IPS-15b (cell line): ENCODE data around the gene RPS4Y2.

ENCODE experiments used
- H3K27me3 ChIP-seq: one replicate; pipeline ENCODE4 v1.6.1; 2013; ENCODE audit warnings: low read length; ENCODE audit not compliant: control insufficient read depth, insufficient read depth
- H3K36me3 ChIP-seq: one replicate; pipeline ENCODE4 v1.6.1; 2013; ENCODE audit warnings: low read length; ENCODE audit not compliant: control insufficient read depth, insufficient read depth
- H3K4me1 ChIP-seq: one replicate; pipeline ENCODE4 v1.6.1; 2013; ENCODE audit warnings: mild to moderate bottlenecking, low read length; ENCODE audit not compliant: control insufficient read depth, insufficient read depth
- H3K4me3 ChIP-seq: one replicate; pipeline ENCODE4 v1.5.1; 2013; ENCODE audit warnings: low read depth, low read length
- H3K9ac ChIP-seq: one replicate; pipeline ENCODE4 v1.6.1; 2013; ENCODE audit warnings: low read depth, mild to moderate bottlenecking, low read length
- H3K9me3 ChIP-seq: one replicate; pipeline ENCODE4 v1.6.1; 2013; ENCODE audit warnings: mild to moderate bottlenecking, low read length; ENCODE audit not compliant: control insufficient read depth, insufficient read depth

Gene RPS4Y2

DNA sequence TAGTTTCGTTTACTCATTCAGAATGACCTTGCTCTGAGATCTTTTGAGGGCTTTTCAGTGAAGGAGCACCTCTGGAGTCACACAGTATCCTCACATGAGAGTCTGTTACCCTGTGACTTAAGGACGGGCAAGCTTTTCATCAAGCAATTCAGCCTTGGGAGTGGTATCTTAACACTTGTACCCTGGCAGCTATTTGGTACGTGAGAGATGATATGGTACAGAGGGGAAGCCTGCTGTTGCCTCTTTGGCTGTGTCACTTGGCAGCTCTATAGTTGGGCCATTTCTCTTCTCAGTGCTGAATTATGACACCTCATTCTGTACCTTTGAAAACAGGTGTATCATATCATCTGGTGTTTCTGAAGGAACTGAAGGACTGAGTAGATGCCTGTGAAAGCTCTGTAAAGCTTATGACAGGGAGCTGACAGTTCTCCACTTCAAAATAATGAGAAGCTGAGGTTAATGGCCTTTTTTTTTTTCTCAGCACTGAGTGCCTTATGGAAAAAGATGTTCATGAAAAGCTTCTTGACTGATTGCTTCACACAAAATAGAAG, 24.3 kb downstream of the RPS4Y2 start:
- Histone ChIP-seq H3K9ac (no peak overlapping the region), H3K27me3 (no peaks in the 10 kb centered on the region), H3K4me1 (no peaks in the 10 kb centered on the region), H3K4me3 (no peak overlapping the region), H3K36me3 (no peaks in the 10 kb centered on the region), H3K9me3 (no peaks in the 10 kb centered on the region)

GRCh38 chrY:20780776-20781175, 24.9 kb downstream of the RPS4Y2 start:
- Histone ChIP-seq H3K27me3 (no peaks in the 10 kb centered on the region), H3K9ac (no peak overlapping the region), H3K9me3 (no peaks in the 10 kb centered on the region), H3K36me3 (no peaks in the 10 kb centered on the region), H3K4me3 (no peak overlapping the region), H3K4me1 (no peaks in the 10 kb centered on the region)

DNA sequence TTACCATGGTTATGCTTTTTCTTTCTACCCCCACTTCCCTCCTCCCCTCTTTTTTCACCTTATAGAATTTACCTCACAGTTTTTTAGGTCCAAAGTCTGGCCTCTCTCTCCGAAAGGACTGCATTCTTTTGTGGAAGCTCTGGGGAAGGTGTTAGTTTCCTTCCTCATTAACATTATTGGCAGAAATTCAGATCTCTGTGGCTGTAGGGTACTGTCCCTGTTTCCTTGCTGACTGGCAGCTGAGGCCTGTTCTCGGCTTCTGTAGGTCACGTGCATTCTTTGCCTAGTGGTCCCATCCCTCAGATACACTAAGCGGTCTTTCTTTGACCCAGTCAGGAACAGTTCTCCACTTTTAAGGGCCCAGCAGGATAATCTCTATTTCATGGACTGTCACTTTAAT, 25.5 kb downstream of the RPS4Y2 start:
- Histone ChIP-seq H3K9ac (no peak overlapping the region), H3K4me1 (no peaks in the 10 kb centered on the region), H3K36me3 (no peaks in the 10 kb centered on the region), H3K27me3 (no peaks in the 10 kb centered on the region), H3K4me3 (no peak overlapping the region), H3K9me3 (no peaks in the 10 kb centered on the region)

DNA sequence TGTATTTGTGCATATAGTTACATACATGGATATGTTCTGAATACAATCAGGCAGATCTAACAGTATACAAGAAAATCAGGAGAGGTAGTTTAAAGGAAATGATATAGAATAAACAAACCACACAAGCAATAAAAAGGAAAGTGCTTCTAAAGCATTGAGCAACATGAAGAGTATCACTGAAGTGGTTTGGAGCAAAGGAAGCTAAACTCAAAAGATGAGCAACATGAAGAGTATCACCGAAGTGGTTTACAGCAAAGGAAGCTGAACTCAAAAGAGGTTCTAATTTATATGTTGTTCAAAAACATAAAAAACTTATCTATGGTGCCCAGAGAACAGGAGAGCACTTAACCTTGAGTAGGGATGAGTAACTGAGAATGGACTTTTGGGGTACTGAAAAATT, 29.1 kb downstream of the RPS4Y2 start:
- H3K36me3 ChIP-seq = no peaks in the 10 kb centered on the region
- H3K4me1 ChIP-seq = no peaks in the 10 kb centered on the region
- no peak overlapping the region for H3K9ac ChIP-seq
- no peaks in the 10 kb centered on the region for H3K27me3 ChIP-seq
- H3K9me3 ChIP-seq = no peaks in the 10 kb centered on the region
- H3K4me3 ChIP-seq = no peak overlapping the region

DNA sequence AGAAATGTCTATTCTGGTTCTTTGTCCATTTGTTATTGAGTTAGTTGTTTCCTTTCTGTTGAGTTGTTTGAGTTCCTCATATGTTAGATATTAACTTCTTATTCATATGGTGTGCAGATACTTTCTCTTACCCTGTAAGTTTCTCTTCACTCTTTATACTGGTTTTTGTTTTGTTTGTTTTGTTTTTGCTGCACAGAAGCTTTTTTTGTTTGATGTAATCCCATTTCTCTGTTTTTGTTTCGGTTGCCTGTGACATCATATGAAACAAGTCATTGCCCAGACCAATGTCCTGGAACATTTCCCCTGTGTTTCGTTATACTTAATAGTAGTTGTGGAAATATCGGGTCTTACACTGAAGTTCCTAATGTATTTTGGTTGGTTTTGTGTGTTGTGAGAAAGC, 31.2 kb downstream of the RPS4Y2 start:
- no peaks in the 10 kb centered on the region for H3K9me3 ChIP-seq
- H3K27me3 ChIP-seq = no peaks in the 10 kb centered on the region
- no peak overlapping the region for H3K9ac ChIP-seq
- H3K4me1 ChIP-seq = no peaks in the 10 kb centered on the region
- H3K36me3 ChIP-seq = no peaks in the 10 kb centered on the region
- no peak overlapping the region for H3K4me3 ChIP-seq

GRCh38 chrY:20798351-20799049, 42.6 kb downstream of the RPS4Y2 start:
- no peak overlapping the region for H3K4me3 ChIP-seq
- H3K27me3 ChIP-seq = no peaks in the 10 kb centered on the region
- no peak overlapping the region for H3K9ac ChIP-seq
- no peaks in the 10 kb centered on the region for H3K4me1 ChIP-seq
- H3K9me3 ChIP-seq = no peaks in the 10 kb centered on the region
- no peaks in the 10 kb centered on the region for H3K36me3 ChIP-seq

DNA sequence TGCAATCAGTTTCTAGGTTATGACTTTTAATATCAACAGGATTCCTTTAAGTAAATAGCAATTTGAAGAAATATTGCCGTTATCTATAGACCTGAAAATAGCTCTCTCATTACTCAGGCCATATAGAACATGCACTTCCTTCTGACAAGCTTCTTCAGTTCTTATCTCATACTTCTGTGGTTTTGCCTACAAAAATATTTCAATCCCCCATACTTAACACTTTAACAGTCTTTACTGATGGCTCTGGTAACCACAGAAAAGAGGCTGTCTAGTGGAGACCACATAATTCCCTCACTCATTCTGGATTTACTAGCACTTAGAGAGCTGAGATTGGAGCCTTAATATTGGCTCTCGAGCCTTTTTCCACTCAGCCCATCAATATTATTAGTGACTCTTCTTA, 46.8 kb downstream of the RPS4Y2 start:
- Histone ChIP-seq H3K9ac (no peak overlapping the region), H3K36me3 (no peaks in the 10 kb centered on the region), H3K27me3 (no peaks in the 10 kb centered on the region), H3K4me3 (no peak overlapping the region), H3K9me3 (no peaks in the 10 kb centered on the region), H3K4me1 (no peaks in the 10 kb centered on the region)

- H3K27me3 ChIP-seq = no peaks in the 10 kb centered on the region
- no peaks in the 10 kb centered on the region for H3K9me3 ChIP-seq
- H3K4me1 ChIP-seq = no peaks in the 10 kb centered on the region
- no peak overlapping the region for H3K4me3 ChIP-seq
- no peak overlapping the region for H3K9ac ChIP-seq
- no peaks in the 10 kb centered on the region for H3K36me3 ChIP-seq
These were observed 50.3 kb downstream of the RPS4Y2 start for GRCh38 chrY:20806243-20806642.

DNA sequence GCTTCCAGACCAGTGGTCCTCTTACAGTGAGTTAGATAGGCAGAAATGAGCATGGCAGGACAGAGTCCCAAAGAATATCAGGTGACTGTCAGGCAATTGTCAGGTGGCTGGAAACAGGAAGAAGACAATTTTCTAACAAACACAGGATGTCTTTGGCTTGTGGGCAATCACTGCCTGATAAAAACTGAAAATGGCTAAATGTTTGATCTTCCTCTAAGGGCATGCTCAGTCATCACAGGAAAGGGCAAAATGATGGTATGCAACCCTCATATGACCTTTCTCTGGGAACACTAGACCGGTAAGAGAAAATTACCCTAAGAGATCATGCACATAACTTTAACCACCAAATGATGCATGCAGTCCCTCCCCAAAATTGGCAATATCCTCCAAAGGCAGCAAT, 57.6 kb downstream of the RPS4Y2 start:
- no peaks in the 10 kb centered on the region for H3K27me3 ChIP-seq

GRCh38 chrY:20814794-20815193, 58.9 kb downstream of the RPS4Y2 start:
- H3K9me3 ChIP-seq = no peaks in the 10 kb centered on the region
- H3K36me3 ChIP-seq = no peaks in the 10 kb centered on the region
- H3K9ac ChIP-seq = no peak overlapping the region

More for the DNA sequence above, 57.6 kb downstream of the RPS4Y2 start:
- Histone ChIP-seq H3K9me3 (no peaks in the 10 kb centered on the region), H3K36me3 (no peaks in the 10 kb centered on the region), H3K4me3 (no peak overlapping the region), H3K9ac (no peak overlapping the region), H3K4me1 (no peaks in the 10 kb centered on the region)

GRCh38 chrY:20817067-20817466, 61.2 kb downstream of the RPS4Y2 start:
- no peaks in the 10 kb centered on the region for H3K4me1 ChIP-seq

More at GRCh38 chrY:20814794-20815193, 58.9 kb downstream of the RPS4Y2 start:
- Histone ChIP-seq H3K4me1 (no peaks in the 10 kb centered on the region), H3K27me3 (no peaks in the 10 kb centered on the region), H3K4me3 (no peak overlapping the region)

More at GRCh38 chrY:20817067-20817466, 61.2 kb downstream of the RPS4Y2 start:
- Histone ChIP-seq H3K9me3 (no peaks in the 10 kb centered on the region), H3K27me3 (no peaks in the 10 kb centered on the region), H3K9ac (no peak overlapping the region), H3K36me3 (no peaks in the 10 kb centered on the region), H3K4me3 (no peak overlapping the region)
